ENCODE results near the gene TMIE.

Gene TMIE

DNA sequence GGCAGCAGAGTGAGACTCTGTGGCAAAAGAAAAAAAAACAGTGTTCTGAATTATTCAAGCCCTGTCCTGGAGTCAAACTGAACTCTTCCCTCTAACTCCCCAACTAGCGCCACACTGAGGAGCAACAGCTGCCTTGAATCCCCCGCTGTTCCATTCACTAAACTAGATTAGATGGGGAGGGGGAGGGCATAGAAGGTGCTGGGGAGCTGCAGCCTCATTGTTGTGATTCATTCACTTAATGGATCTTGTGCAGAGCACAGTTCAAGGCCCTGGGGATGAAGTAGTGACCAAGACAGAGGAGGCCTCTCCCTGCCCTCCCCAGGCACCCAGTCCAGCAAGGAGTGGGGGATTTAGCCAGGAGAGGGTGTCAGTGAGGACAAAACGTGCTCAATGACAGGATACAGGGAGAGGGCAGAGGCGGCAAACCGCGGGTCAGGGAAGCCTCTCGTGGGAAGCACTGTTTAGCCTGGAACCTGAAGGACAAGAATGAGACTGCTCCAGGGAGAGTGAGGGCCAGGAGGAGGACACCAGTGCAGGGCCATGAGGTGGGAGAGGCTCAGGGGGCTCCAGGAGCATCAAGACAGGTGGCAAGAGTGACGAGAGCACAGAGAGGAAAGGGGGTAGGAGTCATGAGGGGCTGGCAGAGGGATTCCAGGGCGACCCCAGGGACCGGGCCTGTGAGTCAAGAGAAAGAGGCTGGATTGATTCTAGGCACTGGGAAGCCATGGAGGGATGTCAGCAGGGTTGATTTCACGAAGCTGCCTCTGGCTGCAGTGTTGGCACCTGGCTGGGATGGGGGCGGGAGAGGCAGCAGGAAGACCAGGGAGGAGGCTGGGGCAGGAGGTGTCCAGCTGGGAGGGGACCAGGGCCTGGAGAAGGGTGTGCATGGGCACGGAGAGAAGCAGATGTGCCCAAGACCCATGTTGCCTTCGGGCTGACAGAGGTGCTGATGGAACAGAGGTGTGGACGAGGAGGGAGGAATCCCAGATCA lies 39.1 kb upstream of the TMIE start:
- no peak for TF ChIP-seq CTCF (IDR thresholded peaks at IDR 0.05; ENCODE audit: insufficient read depth, low read depth, low read length, missing control alignments)

DNA sequence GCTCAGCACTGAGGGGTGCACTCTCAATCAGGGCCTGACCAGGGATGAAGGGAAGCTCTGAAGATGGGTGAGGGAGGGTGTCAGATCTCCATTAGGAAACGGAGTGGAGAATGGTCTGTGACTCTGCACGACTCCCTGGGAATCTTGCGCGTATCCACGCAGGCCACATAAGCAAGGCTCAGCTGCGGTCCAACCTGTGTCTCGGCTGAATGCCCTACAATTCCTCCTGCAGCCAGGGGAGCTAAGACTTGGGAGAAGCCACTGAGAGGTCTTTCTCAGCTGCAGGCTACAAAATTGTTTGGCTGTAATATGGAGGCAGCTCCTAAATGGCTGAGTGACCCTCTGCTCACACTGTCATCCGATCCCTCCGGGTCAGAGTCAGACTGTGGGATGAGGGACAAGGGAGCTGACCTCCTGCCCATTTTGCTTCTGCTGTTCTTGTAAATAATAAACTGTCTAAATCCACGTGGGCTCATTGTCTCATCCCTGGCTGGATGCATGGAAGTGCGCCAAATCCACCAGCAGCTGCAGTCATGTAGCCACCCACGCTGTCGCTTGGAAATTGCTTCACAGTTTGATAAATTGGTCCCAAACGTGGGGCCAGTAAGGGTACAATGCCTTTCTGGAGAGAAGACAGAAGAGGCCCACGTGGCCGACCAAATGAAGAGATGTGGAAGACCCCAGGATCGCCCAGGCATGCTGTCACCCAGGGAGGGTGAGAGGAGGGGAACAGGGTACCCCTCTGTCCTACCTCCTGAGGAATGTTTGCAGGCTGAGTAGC lies 38.2 kb upstream of the TMIE start:
- no peak overlapping the region for H3K4me3 ChIP-seq (ENCODE audit: low read length)
- no peak for TF ChIP-seq CTCF (IDR thresholded peaks at IDR 0.05; ENCODE audit: insufficient read depth, low read depth, low read length, missing control alignments)
- DNase-seq (ENCODE audit: low read depth) = no peak

More for the DNA sequence above, 39.1 kb upstream of the TMIE start:
- no peak overlapping the region for H3K4me3 ChIP-seq (ENCODE audit: low read length)
- DNase-seq (ENCODE audit: low read depth) = no peak

- no peak overlapping the region for H3K4me3 ChIP-seq (ENCODE audit: low read length)
- DNase-seq (ENCODE audit: low read depth) = peak; percentile 48
- peak; percentile 37 for TF ChIP-seq CTCF (IDR thresholded peaks at IDR 0.05; ENCODE audit: insufficient read depth, low read depth, low read length, missing control alignments)
These were observed 37.5 kb upstream of the TMIE start for GRCh38 chr3:46663591-46664135.

GRCh38 chr3:46664188-46664970 lies 36.8 kb upstream of the TMIE start:
- DNase-seq (ENCODE audit: low read depth) = no peak

DNA sequence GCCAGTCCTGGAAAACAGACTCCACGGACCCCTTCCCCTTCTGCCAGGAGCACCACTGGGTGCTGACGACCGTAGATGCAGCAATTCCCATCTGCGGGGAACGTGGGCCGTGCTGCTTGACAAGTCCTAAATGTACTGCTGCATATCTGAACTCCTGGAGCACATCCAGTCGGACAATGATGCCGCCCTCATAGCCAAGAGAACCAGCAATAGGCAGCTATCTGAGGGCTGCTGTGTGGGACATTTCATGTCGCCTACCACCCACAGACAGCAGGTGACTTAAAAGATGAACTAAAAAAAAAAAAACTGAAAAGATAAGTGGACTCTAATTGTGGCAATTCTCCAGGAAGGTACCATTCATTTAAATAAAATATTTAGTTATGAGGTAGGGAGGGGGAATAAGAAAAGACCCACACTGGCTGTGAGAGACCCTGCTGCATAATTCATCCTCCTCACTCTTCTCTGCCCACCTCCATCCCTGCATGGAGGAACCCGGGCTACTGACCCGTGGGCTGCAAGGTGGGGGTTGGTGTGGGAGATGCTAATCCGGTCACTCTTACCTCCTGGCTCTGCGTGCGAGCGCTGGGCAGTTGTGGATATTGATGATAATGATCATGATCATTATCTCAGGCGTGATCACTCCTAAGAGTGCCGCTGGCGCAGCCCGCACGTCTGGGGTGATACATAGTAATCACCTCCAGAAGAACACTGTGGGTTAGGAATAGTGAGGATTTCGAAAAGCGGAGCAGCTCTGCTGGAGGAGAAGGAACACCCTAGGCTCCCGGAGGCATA lies 36.0 kb upstream of the TMIE start:
- DNase-seq (ENCODE audit: low read depth) = no peak
- H3K4me3 ChIP-seq (ENCODE audit: low read length) = no peak overlapping the region
- TF ChIP-seq CTCF (IDR thresholded peaks at IDR 0.05; ENCODE audit: insufficient read depth, low read depth, low read length, missing control alignments) = no peak

More at GRCh38 chr3:46664188-46664970, 36.8 kb upstream of the TMIE start:
- no peak overlapping the region for H3K4me3 ChIP-seq (ENCODE audit: low read length)
- no peak for TF ChIP-seq CTCF (IDR thresholded peaks at IDR 0.05; ENCODE audit: insufficient read depth, low read depth, low read length, missing control alignments)

Data from epithelial cell of esophagus (primary cell).